Ascending aorta (tissue), 2 donors: ENCODE measurements around the gene CD1C. TPM values are rescaled to one million over a fixed set of nuclear protein-coding genes. Genes with fewer than 3 reads are reported as not detected.
"Not testable (repeated sequence)": the region's sequence is repeated elsewhere in the genome, so short reads cannot be mapped to it uniquely, and the experiment has no call there.

Experiments
- DNase-seq, 2 donors: peaks; one replicate each; pipeline ENCODE4 v3.0.0-alpha.2; 2019; ENCODE audit warnings: low spot score in 2 of 2
- H3K27ac ChIP-seq, 2 donors: fragments of 200-600 bp; sonication (generic); one replicate each; pipeline ENCODE4 v1.5.1; 2016 to 2017; ENCODE audit warnings: mild to moderate bottlenecking in 1 of 2
- H3K27me3 ChIP-seq: fragments of 200-600 bp; sonication (generic); one replicate; pipeline ENCODE4 v1.5.1; 2017
- H3K36me3 ChIP-seq, 2 donors: fragments of 200-600 bp; sonication (generic); one replicate each; pipeline ENCODE4 v1.5.1; 2016
- H3K4me1 ChIP-seq, 2 donors: fragments of 200-600 bp; sonication (generic); one replicate each; pipeline ENCODE4 v1.5.1; 2016 to 2017; ENCODE audit warnings: mild to moderate bottlenecking in 1 of 2
- H3K4me3 ChIP-seq, 2 donors: fragments of 200-600 bp; sonication (generic); one replicate each; pipeline ENCODE4 v1.5.1; 2016 to 2017; ENCODE audit warnings: mild to moderate bottlenecking in 1 of 2
- H3K9me3 ChIP-seq, 2 donors: fragments of 200-600 bp; sonication (generic); one replicate each; pipeline ENCODE4 v1.5.1; 2016
- intact Hi-C: fragments of 100-400 bp; cut with DNase I; formaldehyde crosslinking; loops from one replicate; pipeline ENCODE4 v1.15.1; 2023
- total RNA-seq: library from RNA; depleted of rRNA; stranded (reverse); fragments of >200 nt; gene quantifications from one replicate; pipeline ENCODE4 v1.1.0, GENCODE V29; 2016
- TF ChIP-seq, protein P1 (sequence below), 3 experiments: fragments of 200-600 bp in 2 of 3; fragments of 450-650 bp in 1 of 3; sonication (generic) in 2 of 3; IDR thresholded peaks; one replicate each; pipeline ENCODE4 v1.5.1; 2016 to 2019; ENCODE audit warnings: antibody characterized with exemption in 3 of 3, mild to moderate bottlenecking in 1 of 3, moderate library complexity in 1 of 3

The CD1C gene
- total RNA-seq, 1 donor from 2014 or later, result not detected

DNA sequence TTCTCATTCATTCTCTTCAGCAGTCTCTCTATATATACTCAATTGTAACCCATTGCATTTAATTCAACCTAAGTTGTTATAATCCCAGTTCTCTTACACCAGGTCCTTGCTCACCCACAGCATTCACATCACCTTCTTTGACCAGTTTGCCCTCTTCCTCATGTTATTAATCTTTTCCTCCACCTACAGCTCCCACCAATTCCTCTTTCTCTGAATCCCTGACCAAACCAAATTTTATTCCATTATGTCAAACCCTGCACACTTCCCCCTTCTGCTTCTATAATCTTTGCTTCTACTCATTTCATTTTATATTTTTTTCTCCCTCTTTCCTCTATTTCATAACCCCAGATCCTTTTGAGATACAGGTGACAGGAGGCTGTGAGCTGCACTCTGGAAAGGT is 34.1 kb upstream of the CD1C start:
- no peak for DNase-seq
- Histone ChIP-seq H3K27ac (no peak overlapping the region), H3K27me3 (no peaks in the 10 kb centered on the region), H3K9me3 (no peaks in the 10 kb centered on the region), H3K4me1 (no peaks in the 10 kb centered on the region), H3K4me3 (no peak overlapping the region), H3K36me3 (no peaks in the 10 kb centered on the region)
- intact Hi-C loops, result no loop called here
- TF ChIP-seq, protein P1, sequence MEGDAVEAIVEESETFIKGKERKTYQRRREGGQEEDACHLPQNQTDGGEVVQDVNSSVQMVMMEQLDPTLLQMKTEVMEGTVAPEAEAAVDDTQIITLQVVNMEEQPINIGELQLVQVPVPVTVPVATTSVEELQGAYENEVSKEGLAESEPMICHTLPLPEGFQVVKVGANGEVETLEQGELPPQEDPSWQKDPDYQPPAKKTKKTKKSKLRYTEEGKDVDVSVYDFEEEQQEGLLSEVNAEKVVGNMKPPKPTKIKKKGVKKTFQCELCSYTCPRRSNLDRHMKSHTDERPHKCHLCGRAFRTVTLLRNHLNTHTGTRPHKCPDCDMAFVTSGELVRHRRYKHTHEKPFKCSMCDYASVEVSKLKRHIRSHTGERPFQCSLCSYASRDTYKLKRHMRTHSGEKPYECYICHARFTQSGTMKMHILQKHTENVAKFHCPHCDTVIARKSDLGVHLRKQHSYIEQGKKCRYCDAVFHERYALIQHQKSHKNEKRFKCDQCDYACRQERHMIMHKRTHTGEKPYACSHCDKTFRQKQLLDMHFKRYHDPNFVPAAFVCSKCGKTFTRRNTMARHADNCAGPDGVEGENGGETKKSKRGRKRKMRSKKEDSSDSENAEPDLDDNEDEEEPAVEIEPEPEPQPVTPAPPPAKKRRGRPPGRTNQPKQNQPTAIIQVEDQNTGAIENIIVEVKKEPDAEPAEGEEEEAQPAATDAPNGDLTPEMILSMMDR (IDR thresholded peaks at IDR 0.05), result no peak

DNA sequence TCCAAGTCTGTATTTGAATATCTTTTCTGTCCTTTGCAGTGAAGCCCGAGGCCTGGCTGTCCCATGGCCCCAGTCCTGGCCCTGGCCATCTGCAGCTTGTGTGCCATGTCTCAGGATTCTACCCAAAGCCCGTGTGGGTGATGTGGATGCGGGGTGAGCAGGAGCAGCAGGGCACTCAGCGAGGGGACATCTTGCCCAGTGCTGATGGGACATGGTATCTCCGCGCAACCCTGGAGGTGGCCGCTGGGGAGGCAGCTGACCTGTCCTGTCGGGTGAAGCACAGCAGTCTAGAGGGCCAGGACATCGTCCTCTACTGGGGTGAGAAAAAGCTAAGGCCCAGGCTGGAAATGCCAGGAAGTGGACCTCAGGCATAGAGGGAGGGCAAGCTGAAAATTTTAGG is 33.0 kb upstream of the CD1C start:
- H3K27ac ChIP-seq, H3K27me3 ChIP-seq, H3K9me3 ChIP-seq, intact Hi-C loops, H3K4me1 ChIP-seq, H3K4me3 ChIP-seq, DNase-seq, H3K36me3 ChIP-seq: not testable (repeated sequence)

- no peaks in the 10 kb centered on the region for H3K27me3 ChIP-seq
These were observed 31.8 kb upstream of the CD1C start for GRCh38 chr1:158257888-158258287.

DNA sequence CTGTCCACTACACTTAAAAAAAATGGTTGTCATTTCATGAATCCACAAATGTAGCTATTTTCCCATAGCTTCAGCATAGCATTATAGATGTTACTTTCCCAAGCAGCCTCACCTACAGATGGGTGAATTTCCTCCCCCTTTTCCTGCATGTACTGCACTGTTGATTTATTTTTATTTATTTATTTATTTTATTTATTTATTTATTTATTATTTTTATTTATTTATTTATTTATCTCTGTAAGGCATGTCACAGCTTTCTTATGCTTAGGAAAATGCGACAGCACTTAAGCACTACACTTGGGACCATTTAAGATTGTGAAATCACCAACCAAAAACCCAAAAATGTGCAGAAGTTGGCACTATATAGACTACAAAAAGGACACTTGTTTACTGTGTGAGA is 30.6 kb upstream of the CD1C start:
- Histone ChIP-seq H3K4me3 (no peak overlapping the region), H3K4me1 (no peaks in the 10 kb centered on the region), H3K36me3 (no peaks in the 10 kb centered on the region), H3K27ac (no peak overlapping the region), H3K27me3 (no peaks in the 10 kb centered on the region), H3K9me3 (no peaks in the 10 kb centered on the region)
- no peak for DNase-seq
- TF ChIP-seq, protein P1 (IDR thresholded peaks at IDR 0.05), result no peak
- intact Hi-C loops, result no loop called here

More at GRCh38 chr1:158257888-158258287, 31.8 kb upstream of the CD1C start:
- intact Hi-C loops, result no loop called here
- Histone ChIP-seq H3K4me1 (no peaks in the 10 kb centered on the region), H3K27ac (no peak overlapping the region), H3K9me3 (no peaks in the 10 kb centered on the region), H3K4me3 (no peak overlapping the region), H3K36me3 (no peaks in the 10 kb centered on the region)
- TF ChIP-seq, protein P1 (IDR thresholded peaks at IDR 0.05), result no peak
- no peak for DNase-seq

GRCh38 chr1:158272681-158273080 is 17.0 kb upstream of the CD1C start:
- intact Hi-C loops, result no loop called here
- Histone ChIP-seq H3K4me1 (no peaks in the 10 kb centered on the region), H3K9me3 (no peaks in the 10 kb centered on the region), H3K27me3 (no peaks in the 10 kb centered on the region), H3K36me3 (no peaks in the 10 kb centered on the region), H3K27ac (no peak overlapping the region), H3K4me3 (no peak overlapping the region)
- TF ChIP-seq, protein P1 (IDR thresholded peaks at IDR 0.05), result no peak
- DNase-seq, result no peak

GRCh38 chr1:158274797-158275196 is 14.9 kb upstream of the CD1C start:
- Histone ChIP-seq H3K27ac (no peak overlapping the region), H3K36me3 (no peaks in the 10 kb centered on the region), H3K27me3 (no peaks in the 10 kb centered on the region), H3K9me3 (no peaks in the 10 kb centered on the region), H3K4me3 (no peak overlapping the region), H3K4me1 (no peaks in the 10 kb centered on the region)
- DNase-seq, result no peak
- intact Hi-C loops, result no loop called here
- TF ChIP-seq, protein P1 (IDR thresholded peaks at IDR 0.05), result no peak

DNA sequence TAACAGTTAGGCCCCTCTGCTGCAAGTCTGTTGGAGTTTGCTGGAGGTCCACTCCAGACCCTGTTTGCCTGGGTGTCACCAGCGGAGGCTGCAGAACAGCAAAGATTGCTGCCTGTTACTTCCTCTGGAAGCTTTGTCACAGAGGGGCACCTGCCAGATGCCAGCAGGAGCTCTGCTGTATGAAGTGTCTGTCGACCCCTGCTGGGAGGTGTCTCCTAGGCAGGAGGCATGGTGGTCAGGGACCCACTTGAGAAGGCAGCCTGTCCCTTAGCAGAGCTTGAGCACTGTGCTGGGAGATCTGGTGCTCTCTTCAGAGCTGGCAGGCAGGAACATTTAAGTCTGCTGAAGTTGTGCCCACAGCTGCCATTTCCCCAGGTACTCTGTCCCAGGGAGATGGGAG is 7.3 kb upstream of the CD1C start:
- H3K27me3 ChIP-seq, H3K4me1 ChIP-seq, H3K9me3 ChIP-seq, H3K27ac ChIP-seq, DNase-seq, intact Hi-C loops, H3K4me3 ChIP-seq, H3K36me3 ChIP-seq: not testable (repeated sequence)
